Erythroblast (primary cell): ENCODE measurements around the gene GPR119.
"Not testable (repeated sequence)": the region's sequence is repeated elsewhere in the genome, so short reads cannot be mapped to it uniquely, and the experiment has no call there.

Experiments
- DNase-seq, 2 experiments: peaks; one replicate each; lab custom pipeline; 2025; lab: John Stamatoyannopoulos, UW
- GATA1 ChIP-seq: IDR thresholded peaks from 2 replicates; pipeline ENCODE4 v1.6.1; 2011; ENCODE audit warnings: low read depth, mild to moderate bottlenecking, control low read depth, low read length, moderate library complexity
- POLR2A ChIP-seq: IDR thresholded peaks from 2 replicates; pipeline ENCODE4 v1.6.1; 2011; ENCODE audit warnings: mild to moderate bottlenecking, low read length

GPR119 gene

GRCh38 chrX:130385520-130385919 is at the start of gene GPR119:
TSS of gene GPR119 (minus strand) at chrX:130385674. CDS start at chrX:130385447, 227 bp downstream.
- no peak for DNase-seq
- TF ChIP-seq POLR2A (no peak), GATA1 (no peak)

GRCh38 chrX:130429236-130429635 is 43.8 kb upstream of the GPR119 start:
- not testable (repeated sequence) for DNase-seq

- DNase-seq = no peak
- TF ChIP-seq POLR2A = no peak
- no peak for TF ChIP-seq GATA1
Measured at GRCh38 chrX:130426531-130426930, 41.1 kb upstream of the GPR119 start.

GRCh38 chrX:130419263-130419662 is 33.8 kb upstream of the GPR119 start:
- DNase-seq = no peak
- no peak for TF ChIP-seq GATA1
- TF ChIP-seq POLR2A = no peak

GRCh38 chrX:130418740-130419139 is 33.3 kb upstream of the GPR119 start:
- no peak for TF ChIP-seq GATA1
- TF ChIP-seq POLR2A = no peak
- no peak for DNase-seq

GRCh38 chrX:130418066-130418465 is 32.6 kb upstream of the GPR119 start:
- DNase-seq = no peak
- TF ChIP-seq POLR2A = no peak
- no peak for TF ChIP-seq GATA1

GRCh38 chrX:130416785-130417184 is 31.3 kb upstream of the GPR119 start:
- DNase-seq = no peak
- no peak for TF ChIP-seq POLR2A
- TF ChIP-seq GATA1 = no peak

- no peak for DNase-seq
- TF ChIP-seq POLR2A (no peak), GATA1 (no peak)
Measured at GRCh38 chrX:130415201-130415600, 29.7 kb upstream of the GPR119 start.

- TF ChIP-seq GATA1 (no peak), POLR2A (no peak)
- no peak for DNase-seq
Measured at GRCh38 chrX:130414800-130415199, 29.3 kb upstream of the GPR119 start.

- no peak for DNase-seq
Measured at GRCh38 chrX:130413415-130413814, 27.9 kb upstream of the GPR119 start.

GRCh38 chrX:130402208-130402684 is 16.8 kb upstream of the GPR119 start:
- DNase-seq = no peak
- TF ChIP-seq POLR2A = no peak
- no peak for TF ChIP-seq GATA1

More at GRCh38 chrX:130413415-130413814, 27.9 kb upstream of the GPR119 start:
- no peak for TF ChIP-seq GATA1
- TF ChIP-seq POLR2A = no peak

- peak; percentile 78 for TF ChIP-seq POLR2A
- no peak for TF ChIP-seq GATA1
- DNase-seq = peak; percentile 80 to 86
Measured at GRCh38 chrX:130401415-130402207, 16.1 kb upstream of the GPR119 start, which contains the start of gene RBMX2. TSS of gene RBMX2 (plus strand) at chrX:130401987. CDS start at chrX:130402033, 46 bp downstream.

GRCh38 chrX:130395341-130395740 is 9.9 kb upstream of the GPR119 start:
- DNase-seq = no peak
- TF ChIP-seq GATA1 (no peak), POLR2A (no peak)

GRCh38 chrX:130393451-130394074 is 8.1 kb upstream of the GPR119 start:
- TF ChIP-seq POLR2A (no peak), GATA1 (no peak)
- DNase-seq = peak; percentile 5 to 14
